ENCODE results near the gene TMEM47.

Gene TMEM47

DNA sequence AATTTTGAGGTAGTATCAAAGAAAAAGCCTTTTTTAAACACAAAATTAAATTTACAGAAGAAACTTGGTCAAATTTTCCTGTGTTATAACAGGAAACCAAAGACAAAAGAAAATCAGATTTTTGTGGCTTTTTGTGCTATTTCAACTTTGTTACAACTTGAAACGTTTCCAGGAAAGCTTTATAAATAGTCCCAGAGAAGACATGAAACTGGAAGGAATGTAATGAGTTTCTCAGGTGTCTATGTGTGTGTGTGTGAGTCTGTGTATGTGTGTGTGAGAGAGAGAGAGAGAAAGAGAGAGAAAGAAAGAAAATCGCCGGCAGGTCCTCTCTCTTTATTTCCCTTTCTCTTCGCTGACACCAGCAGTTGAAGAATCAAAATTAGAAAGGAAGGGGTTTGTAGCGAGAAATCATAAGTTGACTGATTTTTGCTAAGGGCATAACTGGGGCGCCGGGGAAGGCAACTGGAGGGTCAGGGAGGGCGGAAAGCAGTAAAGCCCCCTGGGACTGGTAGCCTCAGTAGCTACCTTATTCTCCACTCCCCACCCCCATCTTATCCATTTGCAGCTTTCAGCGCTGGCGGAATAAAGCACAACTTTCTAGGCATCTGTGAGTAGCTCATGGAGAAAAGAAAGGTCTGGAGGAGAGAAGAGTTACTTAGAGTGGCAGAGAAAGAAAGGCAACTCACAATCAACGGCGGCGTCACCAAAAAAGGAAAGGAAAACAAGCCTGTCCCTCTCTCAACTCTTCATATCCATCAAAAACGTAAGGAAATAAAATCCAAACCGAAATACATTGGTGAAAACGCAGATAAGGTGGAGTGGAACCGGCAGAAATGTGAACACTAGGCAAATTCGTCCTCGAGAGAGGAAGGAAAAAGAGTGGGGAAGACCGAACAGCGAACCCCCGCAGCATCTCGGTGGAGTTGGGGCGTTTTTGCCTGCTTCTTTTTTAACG, 1.3 kb downstream of the TMEM47 start:
- TF ChIP-seq, protein P1, sequence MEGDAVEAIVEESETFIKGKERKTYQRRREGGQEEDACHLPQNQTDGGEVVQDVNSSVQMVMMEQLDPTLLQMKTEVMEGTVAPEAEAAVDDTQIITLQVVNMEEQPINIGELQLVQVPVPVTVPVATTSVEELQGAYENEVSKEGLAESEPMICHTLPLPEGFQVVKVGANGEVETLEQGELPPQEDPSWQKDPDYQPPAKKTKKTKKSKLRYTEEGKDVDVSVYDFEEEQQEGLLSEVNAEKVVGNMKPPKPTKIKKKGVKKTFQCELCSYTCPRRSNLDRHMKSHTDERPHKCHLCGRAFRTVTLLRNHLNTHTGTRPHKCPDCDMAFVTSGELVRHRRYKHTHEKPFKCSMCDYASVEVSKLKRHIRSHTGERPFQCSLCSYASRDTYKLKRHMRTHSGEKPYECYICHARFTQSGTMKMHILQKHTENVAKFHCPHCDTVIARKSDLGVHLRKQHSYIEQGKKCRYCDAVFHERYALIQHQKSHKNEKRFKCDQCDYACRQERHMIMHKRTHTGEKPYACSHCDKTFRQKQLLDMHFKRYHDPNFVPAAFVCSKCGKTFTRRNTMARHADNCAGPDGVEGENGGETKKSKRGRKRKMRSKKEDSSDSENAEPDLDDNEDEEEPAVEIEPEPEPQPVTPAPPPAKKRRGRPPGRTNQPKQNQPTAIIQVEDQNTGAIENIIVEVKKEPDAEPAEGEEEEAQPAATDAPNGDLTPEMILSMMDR (IDR thresholded peaks at IDR 0.05; ENCODE audit: extremely low read depth, insufficient read depth, missing control alignments) = no peak
- in situ Hi-C loops (cut with MboI; ENCODE audit: low pct_unique_long_range_greater_than_20kb, low sequenced_read_pairs, unreplicated experiment) = no loop called here
- no peak for DNase-seq (ENCODE audit: low spot score)

DNA sequence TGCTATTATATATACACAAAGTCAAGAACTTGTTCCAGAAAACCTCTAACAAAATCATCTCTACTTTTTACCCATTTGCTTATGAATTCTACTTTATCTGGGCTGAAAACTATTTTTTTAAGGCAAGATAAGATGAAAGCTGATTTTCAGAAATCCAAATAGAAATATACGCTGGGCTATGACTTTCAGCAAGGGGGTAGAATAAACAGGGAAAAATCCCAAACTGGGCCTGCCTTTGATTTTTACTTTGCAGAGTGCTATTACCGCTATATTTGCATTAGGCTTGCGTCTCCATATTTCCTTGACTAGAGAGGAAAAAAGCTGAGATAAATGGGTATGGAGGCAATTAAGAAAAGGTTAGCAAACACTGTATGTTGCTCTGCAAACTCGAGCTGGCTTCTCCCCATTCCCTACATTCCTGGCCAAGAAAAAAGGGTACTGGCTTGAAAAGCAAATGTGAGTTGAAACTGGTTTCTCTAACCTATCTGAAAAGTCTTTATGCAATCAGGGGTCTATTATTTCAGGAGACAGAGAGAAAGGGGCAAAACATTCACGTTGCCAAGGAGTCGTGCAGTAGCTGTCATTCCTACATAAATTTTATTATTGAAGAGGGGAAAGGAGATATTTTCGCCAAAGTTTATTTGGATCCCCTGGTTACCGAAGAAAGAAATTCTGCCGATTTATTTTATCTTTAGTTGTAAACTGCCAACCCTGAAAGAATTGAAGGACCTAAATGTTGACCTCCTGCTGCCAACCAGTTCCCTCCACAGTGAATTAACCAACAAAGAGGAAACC, 2.2 kb downstream of the TMEM47 start:
- no peak for DNase-seq (ENCODE audit: low spot score)
- in situ Hi-C loops (cut with MboI; ENCODE audit: low pct_unique_long_range_greater_than_20kb, low sequenced_read_pairs, unreplicated experiment) = no loop called here
- TF ChIP-seq, protein P1 (IDR thresholded peaks at IDR 0.05; ENCODE audit: extremely low read depth, insufficient read depth, missing control alignments) = no peak

DNA sequence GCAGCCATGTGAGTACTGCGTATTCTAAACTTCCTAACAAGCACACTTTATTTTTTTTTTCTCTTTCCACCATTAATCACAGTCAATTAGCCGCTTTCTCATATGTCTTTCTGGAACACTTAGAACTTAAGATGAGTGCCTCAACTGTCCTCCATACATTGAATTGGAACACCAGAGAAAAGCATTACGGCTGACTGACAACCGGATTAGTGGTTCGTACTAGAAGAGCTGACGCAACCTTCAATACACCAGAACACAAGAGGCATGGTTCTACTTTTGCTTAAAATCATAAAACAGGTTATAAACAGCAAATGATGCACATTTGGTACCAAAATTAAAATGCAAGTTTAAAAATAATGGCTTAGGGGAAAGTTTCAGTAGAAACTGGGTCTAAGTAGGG, 3.3 kb downstream of the TMEM47 start:
- TF ChIP-seq, protein P1 (IDR thresholded peaks at IDR 0.05; ENCODE audit: extremely low read depth, insufficient read depth, missing control alignments) = no peak
- DNase-seq (ENCODE audit: low spot score) = no peak
- in situ Hi-C loops (cut with MboI; ENCODE audit: low pct_unique_long_range_greater_than_20kb, low sequenced_read_pairs, unreplicated experiment) = no loop called here

DNA sequence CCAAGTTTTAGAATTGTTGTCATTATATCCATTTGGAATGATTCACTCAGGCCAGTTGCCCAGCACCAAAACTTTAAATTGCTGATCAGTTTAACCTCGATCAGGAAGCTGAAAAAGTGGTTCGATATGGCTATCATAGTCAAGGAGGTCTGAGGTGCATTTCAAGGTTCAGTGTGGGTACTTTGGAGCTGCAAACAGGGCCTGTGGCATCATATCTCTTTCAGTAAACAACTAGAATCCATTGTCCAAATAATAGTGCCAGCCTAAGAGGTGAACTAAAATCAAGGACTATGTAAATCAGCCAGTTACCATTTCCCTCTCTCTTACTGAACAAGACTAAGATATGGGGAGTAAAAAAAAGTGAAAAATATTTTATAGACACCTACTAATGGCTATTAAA, 14.2 kb downstream of the TMEM47 start:
- no peak for DNase-seq (ENCODE audit: low spot score)
- TF ChIP-seq, protein P1 (IDR thresholded peaks at IDR 0.05; ENCODE audit: extremely low read depth, insufficient read depth, missing control alignments) = no peak
- in situ Hi-C loops (cut with MboI; ENCODE audit: low pct_unique_long_range_greater_than_20kb, low sequenced_read_pairs, unreplicated experiment) = no loop called here

DNA sequence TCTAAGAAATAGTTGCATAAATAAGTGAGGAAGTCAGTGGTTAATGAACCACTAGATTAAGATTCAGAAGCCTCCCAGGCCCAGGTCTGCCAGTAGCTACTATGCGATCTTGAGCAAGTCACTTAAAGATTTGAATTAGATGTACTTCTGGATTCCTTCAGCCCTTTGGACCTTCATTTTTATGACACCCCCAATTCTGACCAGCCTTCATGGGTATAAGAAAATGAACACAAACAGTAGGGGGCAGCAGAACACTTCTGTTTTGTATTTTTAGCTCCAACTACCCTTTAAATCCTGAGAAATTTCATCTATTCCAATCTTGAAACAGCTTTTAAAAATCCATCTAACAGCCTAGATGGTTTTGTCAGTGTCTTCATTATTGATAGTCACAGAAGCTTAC, 19.0 kb downstream of the TMEM47 start:
- in situ Hi-C loops (cut with MboI; ENCODE audit: low pct_unique_long_range_greater_than_20kb, low sequenced_read_pairs, unreplicated experiment) = no loop called here
- TF ChIP-seq, protein P1 (IDR thresholded peaks at IDR 0.05; ENCODE audit: extremely low read depth, insufficient read depth, missing control alignments) = peak; percentile 50
- no peak for DNase-seq (ENCODE audit: low spot score)

DNA sequence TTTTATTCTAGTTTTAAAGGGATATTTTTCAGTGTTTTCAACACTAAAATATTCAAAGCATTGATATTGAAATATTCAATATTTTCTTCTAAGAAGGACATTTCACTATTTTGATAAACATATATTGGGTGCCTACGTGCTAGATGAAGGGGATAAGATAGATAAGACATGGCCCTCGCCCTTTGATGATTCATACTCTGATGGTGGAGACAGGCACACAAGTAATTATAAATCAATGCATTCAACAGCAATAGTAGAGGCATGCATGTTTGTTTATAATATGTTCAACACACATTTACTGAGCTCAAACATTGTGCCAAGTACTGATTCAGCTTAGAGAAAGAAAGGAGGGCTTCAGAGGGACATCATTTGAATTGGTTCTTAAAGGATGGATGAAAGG, 22.7 kb downstream of the TMEM47 start:
- no peak for DNase-seq (ENCODE audit: low spot score)
- TF ChIP-seq, protein P1 (IDR thresholded peaks at IDR 0.05; ENCODE audit: extremely low read depth, insufficient read depth, missing control alignments) = no peak
- in situ Hi-C loops (cut with MboI; ENCODE audit: low pct_unique_long_range_greater_than_20kb, low sequenced_read_pairs, unreplicated experiment) = no loop called here

All from GM13977 (cell line).